Retinal pigment epithelial cell (primary cell): ENCODE measurements around the gene ZSCAN10.

Experiments
- DNase-seq: peaks from one replicate; pipeline ENCODE4 v3.0.0-alpha.2; 2010; ENCODE audit warnings: low read depth
- H3K4me3 ChIP-seq: 2 replicates; pipeline ENCODE4 v1.5.1; 2011; ENCODE audit warnings: mild to moderate bottlenecking, low read length, control low read depth, moderate library complexity
- TF ChIP-seq, protein P1 (sequence below): conservative IDR thresholded peaks from 2 replicates; pipeline ENCODE4 v1.5.1; 2011; ENCODE audit warnings: low read depth, low read length, control low read depth, inconsistent platforms

ZSCAN10 gene

DNA sequence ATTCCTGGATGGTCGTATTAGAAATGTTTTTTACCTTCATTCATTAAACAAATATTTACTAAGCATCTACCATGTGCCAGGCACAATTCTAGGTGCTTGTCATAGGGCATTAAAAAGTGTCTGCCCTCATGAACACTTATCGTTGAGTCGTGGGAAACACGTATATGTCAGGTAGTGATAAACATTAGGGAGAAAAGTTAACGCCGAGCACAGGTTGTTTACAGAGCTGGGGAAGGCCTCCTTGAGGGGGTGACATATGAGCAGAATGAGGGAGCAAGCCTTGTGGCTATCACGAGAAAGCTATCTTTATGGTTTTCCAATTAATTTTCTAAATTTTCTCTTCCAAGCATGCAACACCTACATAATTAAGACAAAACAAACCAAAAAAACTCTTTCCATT lies 34.8 kb upstream of the ZSCAN10 start:
- peak overlapping the region; percentile 99 for H3K4me3 ChIP-seq
- TF ChIP-seq, protein P1, sequence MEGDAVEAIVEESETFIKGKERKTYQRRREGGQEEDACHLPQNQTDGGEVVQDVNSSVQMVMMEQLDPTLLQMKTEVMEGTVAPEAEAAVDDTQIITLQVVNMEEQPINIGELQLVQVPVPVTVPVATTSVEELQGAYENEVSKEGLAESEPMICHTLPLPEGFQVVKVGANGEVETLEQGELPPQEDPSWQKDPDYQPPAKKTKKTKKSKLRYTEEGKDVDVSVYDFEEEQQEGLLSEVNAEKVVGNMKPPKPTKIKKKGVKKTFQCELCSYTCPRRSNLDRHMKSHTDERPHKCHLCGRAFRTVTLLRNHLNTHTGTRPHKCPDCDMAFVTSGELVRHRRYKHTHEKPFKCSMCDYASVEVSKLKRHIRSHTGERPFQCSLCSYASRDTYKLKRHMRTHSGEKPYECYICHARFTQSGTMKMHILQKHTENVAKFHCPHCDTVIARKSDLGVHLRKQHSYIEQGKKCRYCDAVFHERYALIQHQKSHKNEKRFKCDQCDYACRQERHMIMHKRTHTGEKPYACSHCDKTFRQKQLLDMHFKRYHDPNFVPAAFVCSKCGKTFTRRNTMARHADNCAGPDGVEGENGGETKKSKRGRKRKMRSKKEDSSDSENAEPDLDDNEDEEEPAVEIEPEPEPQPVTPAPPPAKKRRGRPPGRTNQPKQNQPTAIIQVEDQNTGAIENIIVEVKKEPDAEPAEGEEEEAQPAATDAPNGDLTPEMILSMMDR, result no peak
- no peak for DNase-seq

DNA sequence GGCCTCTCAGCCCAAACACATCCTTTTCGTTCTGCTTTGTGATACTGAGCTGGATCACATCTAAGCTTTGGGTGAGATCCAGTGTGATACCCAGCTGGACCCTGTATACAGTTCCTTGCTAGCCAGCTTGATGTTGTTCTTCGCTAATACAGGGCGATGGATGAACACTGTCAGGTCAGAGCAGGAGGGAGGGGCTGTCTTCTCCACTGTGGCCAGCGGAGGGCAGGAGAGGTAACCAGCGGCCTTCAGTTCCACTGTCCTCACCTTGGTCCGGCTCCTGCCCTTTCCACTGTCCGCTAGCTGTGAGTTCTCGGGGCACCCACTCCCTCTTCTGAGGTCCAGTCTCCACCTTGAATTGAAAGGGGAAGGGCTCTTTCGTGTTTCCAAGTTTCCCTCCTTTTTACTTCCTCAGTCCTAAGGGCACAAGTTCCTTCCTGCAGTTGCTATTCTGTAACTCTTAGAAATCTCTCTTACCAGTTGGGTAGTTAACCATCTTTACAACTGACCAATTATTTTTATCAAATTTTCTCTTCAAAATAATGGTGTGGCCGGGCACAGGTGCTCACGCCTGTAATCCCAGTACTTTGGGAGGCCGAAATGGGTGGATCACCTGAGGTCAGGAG lies 32.8 kb upstream of the ZSCAN10 start:
- TF ChIP-seq, protein P1, result peak; percentile 76
- no peak overlapping the region for H3K4me3 ChIP-seq
- no peak for DNase-seq

DNA sequence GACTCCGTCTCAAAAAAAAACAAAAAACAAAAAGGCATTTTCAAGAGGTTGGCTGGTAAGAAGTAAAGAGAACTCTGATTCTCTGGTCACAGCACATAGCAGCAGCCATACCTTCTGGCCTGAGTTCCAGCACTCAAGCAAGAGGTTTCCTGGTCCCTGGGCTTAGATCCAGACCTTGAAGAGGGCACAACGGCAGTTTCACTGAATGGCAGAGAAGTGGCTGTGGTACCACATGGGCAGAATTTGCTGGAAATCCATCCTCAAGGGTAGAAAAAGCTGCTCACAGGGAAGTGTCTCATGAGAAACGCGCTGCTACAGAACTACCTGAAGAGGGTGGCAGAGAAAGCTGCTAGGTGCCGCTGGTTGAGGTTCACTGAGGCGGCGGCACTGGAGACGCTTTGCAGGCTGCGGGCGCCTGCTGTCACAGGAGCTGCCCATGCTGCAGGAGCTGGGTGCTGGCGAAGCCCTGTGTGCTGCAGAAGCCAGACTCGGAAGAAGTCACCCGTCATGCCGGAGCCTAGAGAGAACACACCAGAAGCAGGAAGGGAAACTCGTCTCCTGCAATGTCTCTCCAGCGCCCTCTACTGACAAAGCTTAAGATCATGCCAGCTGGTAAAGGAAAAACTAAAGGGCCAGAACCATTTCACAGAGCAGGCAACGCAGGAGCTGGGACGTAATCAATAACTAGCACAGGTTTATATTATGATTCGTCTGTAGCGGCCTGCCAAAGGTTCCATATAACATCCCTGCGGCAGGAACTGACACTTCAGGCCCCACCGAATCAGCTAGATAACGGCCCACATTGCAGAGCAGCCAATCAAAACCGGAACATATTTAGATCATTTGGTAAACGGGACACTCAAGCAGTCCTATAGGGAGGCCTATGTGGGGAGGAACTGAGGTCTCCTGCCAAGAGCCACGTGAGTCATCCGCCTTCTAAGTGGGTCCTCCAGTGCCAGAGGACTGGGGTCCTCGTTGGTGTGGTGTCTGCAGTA lies 30.3 kb upstream of the ZSCAN10 start:
- TF ChIP-seq, protein P1, result peak; percentile 97
- peak; percentile 46 for DNase-seq
- peak overlapping the region; percentile 26 for H3K4me3 ChIP-seq

DNA sequence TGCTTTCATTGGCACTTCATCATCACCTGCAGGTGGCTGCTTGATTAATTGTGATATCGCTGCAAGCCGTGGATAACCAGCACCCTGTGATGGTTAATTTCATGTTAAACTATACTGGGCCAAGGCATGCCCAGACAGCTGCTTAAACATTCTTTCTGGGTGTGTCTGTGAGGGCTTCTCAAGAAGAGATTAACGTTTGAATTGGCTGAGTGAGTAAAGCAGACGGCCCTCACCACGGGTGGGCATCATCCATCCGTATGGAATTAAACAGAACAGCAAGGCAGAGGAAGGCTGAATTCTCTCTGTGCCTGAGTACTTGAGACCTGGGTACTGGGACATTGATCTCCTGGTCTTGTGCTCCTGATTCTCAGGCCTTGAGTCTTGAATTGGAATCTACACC lies 28.7 kb upstream of the ZSCAN10 start:
- H3K4me3 ChIP-seq, result no peak overlapping the region
- TF ChIP-seq, protein P1, result no peak
- DNase-seq, result no peak

DNA sequence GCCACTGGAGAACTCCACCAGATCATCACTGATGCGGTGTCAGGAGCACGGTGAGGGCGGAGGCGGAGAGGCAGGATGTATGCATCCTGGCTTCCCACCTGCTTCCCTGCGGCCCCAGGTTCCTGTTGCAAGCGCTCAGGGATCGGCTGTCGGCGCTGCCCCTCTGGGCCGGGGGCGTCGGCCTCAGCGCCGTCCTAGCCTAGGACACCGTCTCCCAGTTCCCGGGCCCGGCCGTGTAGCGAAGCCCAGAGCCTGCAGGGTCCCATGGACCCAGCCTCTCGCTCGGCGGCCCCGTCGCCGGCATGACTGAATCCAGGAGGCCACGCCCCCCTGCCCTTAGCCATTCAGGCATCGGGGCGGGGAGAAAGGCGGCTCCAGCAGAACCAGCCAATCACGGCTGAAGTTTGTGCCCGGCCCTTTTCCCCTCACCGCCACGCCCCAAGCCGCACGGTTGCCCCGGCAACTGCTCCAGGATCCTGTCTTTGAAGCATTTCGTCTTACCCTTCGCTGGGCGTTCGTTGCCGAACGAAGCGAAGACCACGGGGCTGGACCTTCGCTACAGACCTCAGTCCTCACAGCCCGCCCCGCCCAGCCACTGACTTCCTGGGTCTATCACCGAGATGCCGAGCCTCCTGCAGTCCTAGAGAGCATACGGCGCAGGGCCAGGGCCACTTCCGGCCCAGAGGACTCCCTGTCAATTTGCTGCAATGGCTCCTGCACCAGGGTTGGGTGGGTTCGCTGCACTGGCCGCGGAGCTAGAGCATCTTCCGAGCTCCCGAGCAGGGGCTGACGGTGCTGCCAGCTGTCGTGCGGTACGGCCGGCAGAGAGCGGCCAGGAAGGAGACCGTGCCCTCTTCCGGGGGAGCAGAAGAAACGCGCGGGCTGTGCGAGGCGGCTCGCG lies 25.1 kb upstream of the ZSCAN10 start:
- H3K4me3 ChIP-seq, result peak overlapping the region; percentile 80
- DNase-seq, result peak; percentile 68
- TF ChIP-seq, protein P1, result peak; percentile 28

DNA sequence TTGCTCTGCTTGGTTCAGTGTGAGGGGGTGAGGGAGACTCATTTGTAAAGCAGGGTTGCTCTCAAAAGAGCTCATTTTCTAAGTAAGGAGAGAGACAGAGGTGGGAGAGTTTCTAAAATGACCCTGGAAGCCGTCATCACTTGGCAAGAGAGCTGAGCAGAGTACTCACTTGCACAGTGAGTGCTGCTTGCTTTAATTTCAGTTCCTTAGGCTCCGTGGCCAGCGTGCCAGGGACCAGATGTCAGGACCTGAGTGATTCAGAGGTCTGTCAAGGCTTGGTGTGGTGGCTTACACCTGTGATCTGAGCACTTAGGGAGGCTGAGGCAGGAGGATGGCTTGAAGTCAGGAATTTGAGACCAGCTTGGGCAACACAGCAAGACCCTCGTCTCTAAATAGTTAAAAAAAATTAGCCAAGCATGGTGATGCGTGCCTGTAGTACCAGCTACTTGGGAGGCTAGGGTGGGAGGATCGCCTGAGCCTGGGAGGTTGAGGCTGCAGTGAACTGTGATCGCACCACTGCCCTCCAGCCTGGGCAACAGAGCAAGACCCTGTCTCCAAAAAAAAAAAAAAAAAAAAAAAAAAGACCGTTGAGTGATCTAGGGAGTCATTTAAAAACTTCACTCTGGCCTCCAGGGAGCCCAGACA lies 24.0 kb upstream of the ZSCAN10 start:
- TF ChIP-seq, protein P1, result no peak
- no peak overlapping the region for H3K4me3 ChIP-seq
- no peak for DNase-seq
